Lower leg skin (tissue), 3 donors: ENCODE measurements around the gene IFNE.

Source experiments
- POLR2A ChIP-seq, 2 donors: fragments of 450-650 bp; IDR thresholded peaks; one replicate each; pipeline ENCODE4 v1.6.1; 2016 to 2017; ENCODE audit warnings: antibody characterized with exemption in 2 of 2, mild to moderate bottlenecking in 1 of 2, moderate library complexity in 1 of 2
- TF ChIP-seq, protein P1 (sequence below), 3 donors: fragments of 450-650 bp; IDR thresholded peaks; one replicate each; pipeline ENCODE4 v1.5.1; 2016; ENCODE audit warnings: antibody characterized with exemption in 3 of 3, mild to moderate bottlenecking in 3 of 3, moderate library complexity in 2 of 3

GRCh38 chr9:21470126-21470525 lies 12.0 kb downstream of the IFNE start:
- TF ChIP-seq, protein P1, sequence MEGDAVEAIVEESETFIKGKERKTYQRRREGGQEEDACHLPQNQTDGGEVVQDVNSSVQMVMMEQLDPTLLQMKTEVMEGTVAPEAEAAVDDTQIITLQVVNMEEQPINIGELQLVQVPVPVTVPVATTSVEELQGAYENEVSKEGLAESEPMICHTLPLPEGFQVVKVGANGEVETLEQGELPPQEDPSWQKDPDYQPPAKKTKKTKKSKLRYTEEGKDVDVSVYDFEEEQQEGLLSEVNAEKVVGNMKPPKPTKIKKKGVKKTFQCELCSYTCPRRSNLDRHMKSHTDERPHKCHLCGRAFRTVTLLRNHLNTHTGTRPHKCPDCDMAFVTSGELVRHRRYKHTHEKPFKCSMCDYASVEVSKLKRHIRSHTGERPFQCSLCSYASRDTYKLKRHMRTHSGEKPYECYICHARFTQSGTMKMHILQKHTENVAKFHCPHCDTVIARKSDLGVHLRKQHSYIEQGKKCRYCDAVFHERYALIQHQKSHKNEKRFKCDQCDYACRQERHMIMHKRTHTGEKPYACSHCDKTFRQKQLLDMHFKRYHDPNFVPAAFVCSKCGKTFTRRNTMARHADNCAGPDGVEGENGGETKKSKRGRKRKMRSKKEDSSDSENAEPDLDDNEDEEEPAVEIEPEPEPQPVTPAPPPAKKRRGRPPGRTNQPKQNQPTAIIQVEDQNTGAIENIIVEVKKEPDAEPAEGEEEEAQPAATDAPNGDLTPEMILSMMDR (IDR thresholded peaks at IDR 0.05), result no peak
- TF ChIP-seq POLR2A (IDR thresholded peaks at IDR 0.05), result no peak
